ENCODE data around the gene AKAP12. TPM values are rescaled to one million over a fixed set of nuclear protein-coding genes. Genes with fewer than 3 reads are reported as not detected.

Gene AKAP12
- total RNA-seq, 1 donor from 2014 or later = 81.3 TPM

- no peaks in the 10 kb centered on the region for H3F3A ChIP-seq (ENCODE audit: low read depth)
- H3K27me3 ChIP-seq = no peaks in the 10 kb centered on the region
Observed at GRCh38 chr6:151199991-151200390, 39.8 kb upstream of the AKAP12 start.

DNA sequence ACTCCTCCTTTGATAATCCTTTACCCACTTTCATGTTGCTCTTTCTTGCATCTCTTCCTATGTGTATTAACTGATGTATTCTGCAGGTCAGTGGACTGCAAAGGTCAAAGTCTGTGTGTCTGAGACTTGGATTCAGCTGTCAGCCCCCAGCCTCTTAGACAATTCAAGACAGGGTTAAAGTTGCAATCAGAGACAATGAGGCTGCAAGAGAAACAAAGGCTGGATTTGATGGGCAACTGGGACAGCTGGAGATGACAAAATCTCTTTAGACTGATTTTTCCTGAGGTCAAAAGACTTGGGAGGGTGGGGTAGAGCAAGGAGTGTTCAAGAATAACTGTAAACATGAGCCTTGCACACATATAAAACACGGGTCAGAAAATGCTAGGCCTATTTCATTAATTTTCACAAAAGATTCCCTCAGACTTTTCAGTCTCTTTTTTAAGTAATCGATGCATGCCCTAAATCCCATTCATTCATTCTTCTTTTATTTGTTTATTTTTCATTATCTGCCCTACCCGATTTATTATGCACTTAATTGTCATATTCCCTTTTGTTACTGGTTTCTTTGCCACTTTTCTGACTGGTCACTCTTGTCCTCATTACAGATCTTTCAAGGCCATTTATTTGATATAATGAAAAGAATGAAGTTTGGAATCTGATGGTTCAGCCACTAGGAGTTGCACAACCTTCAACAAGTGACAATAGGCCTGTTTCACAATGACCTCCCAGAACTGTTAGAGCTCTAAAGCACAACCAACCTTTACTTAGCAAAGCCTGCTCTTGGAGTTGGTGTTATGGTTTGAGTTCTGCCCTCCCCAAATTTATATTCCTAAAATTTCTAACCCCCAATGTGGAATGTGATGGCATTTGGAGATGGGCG lies 33.8 kb upstream of the AKAP12 start:
- H3K27me3 ChIP-seq = no peaks in the 10 kb centered on the region
- H3K4me3 ChIP-seq = no peak overlapping the region
- no peaks in the 10 kb centered on the region for H3K36me3 ChIP-seq
- H3K4me1 ChIP-seq = peaks cover 8% of the 10 kb centered on the region
- TF ChIP-seq EZH2 (IDR thresholded peaks at IDR 0.05) = no peak
- TF ChIP-seq, protein P1, sequence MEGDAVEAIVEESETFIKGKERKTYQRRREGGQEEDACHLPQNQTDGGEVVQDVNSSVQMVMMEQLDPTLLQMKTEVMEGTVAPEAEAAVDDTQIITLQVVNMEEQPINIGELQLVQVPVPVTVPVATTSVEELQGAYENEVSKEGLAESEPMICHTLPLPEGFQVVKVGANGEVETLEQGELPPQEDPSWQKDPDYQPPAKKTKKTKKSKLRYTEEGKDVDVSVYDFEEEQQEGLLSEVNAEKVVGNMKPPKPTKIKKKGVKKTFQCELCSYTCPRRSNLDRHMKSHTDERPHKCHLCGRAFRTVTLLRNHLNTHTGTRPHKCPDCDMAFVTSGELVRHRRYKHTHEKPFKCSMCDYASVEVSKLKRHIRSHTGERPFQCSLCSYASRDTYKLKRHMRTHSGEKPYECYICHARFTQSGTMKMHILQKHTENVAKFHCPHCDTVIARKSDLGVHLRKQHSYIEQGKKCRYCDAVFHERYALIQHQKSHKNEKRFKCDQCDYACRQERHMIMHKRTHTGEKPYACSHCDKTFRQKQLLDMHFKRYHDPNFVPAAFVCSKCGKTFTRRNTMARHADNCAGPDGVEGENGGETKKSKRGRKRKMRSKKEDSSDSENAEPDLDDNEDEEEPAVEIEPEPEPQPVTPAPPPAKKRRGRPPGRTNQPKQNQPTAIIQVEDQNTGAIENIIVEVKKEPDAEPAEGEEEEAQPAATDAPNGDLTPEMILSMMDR (IDR thresholded peaks at IDR 0.05) = no peak
- no peak overlapping the region for H3K27ac ChIP-seq
- H4K20me1 ChIP-seq (ENCODE audit: low read depth) = no peaks in the 10 kb centered on the region
- H3K4me3 Mint-ChIP-seq = peak overlapping the region; percentile 25
- H3K9me3 Mint-ChIP-seq = peaks cover 7% of the 10 kb centered on the region
- no peaks in the 10 kb centered on the region for H3K9me3 ChIP-seq (ENCODE audit: low read depth)
- no peak overlapping the region for H2AFZ ChIP-seq (replicated peaks)
- no peaks in the 10 kb centered on the region for H3K79me2 ChIP-seq (ENCODE audit: low read depth)
- H3K27ac Mint-ChIP-seq = peak overlapping the region; percentile 67
- H3F3A ChIP-seq (ENCODE audit: low read depth) = no peaks in the 10 kb centered on the region
- peaks cover 1% of the 10 kb centered on the region for H3K36me3 Mint-ChIP-seq
- H3K4me1 Mint-ChIP-seq = peaks cover 30% of the 10 kb centered on the region
- H3K4me2 ChIP-seq = no peak overlapping the region
- peaks cover 7% of the 10 kb centered on the region for H3K27me3 Mint-ChIP-seq (ENCODE audit: insufficient read depth, low read depth)
- H3K9ac ChIP-seq = no peak overlapping the region
- peak; percentile 34 for DNase-seq (ENCODE audit: low spot score)

More at GRCh38 chr6:151199991-151200390, 39.8 kb upstream of the AKAP12 start:
- DNase-seq (ENCODE audit: low spot score) = no peak
- Histone ChIP-seq H3K79me2 (ENCODE audit: low read depth) (no peaks in the 10 kb centered on the region), H3K4me1 (no peaks in the 10 kb centered on the region), H3K36me3 (no peaks in the 10 kb centered on the region), H3K27ac (no peak overlapping the region), H3K4me3 (no peak overlapping the region), H3K9ac (no peak overlapping the region), H3K4me2 (no peak overlapping the region), H3K9me3 (ENCODE audit: low read depth) (no peaks in the 10 kb centered on the region), H2AFZ (replicated peaks) (no peak overlapping the region), H4K20me1 (ENCODE audit: low read depth) (no peaks in the 10 kb centered on the region)
- Mint-ChIP-seq H3K4me1 (peaks cover 11% of the 10 kb centered on the region), H3K27ac (no peak overlapping the region), H3K4me3 (no peak overlapping the region), H3K27me3 (ENCODE audit: insufficient read depth, low read depth) (peaks cover 4% of the 10 kb centered on the region), H3K9me3 (no peaks in the 10 kb centered on the region), H3K36me3 (no peaks in the 10 kb centered on the region)
- TF ChIP-seq, protein P1 (IDR thresholded peaks at IDR 0.05) = no peak
- TF ChIP-seq EZH2phosphoT487 (IDR thresholded peaks at IDR 0.05) (no peak), EZH2 (IDR thresholded peaks at IDR 0.05) (no peak)

DNA sequence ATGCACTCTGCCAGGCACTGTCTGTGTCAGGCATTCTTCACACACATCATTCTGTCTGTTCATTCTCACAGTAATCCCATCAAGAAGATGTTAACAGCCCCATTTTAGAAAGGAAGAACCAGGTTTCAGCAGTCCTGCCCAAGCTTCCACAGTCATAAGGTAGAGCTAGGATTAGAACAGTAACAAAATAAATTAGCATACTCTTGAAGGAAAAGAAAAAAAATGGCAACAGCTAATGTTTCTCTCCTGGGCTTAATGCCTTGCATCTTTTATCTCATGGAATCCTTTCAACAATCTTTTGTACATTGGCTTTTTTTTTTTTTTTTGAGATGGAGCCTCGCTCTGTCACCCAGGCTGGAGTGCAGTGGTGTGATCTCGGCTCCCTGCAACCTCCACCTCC lies 32.1 kb upstream of the AKAP12 start:
- H4K20me1 ChIP-seq (ENCODE audit: low read depth) = no peaks in the 10 kb centered on the region
- peaks cover 30% of the 10 kb centered on the region for H3K4me1 Mint-ChIP-seq
- H3K4me1 ChIP-seq = peaks cover 8% of the 10 kb centered on the region
- no peaks in the 10 kb centered on the region for H3K27me3 ChIP-seq
- H3K27me3 Mint-ChIP-seq (ENCODE audit: insufficient read depth, low read depth) = peaks cover 7% of the 10 kb centered on the region
- no peak overlapping the region for H3K4me2 ChIP-seq
- H3K4me3 ChIP-seq = no peak overlapping the region
- H3K79me2 ChIP-seq (ENCODE audit: low read depth) = no peaks in the 10 kb centered on the region
- no peak overlapping the region for H3K9ac ChIP-seq
- no peak overlapping the region for H3K27ac Mint-ChIP-seq
- H3F3A ChIP-seq (ENCODE audit: low read depth) = no peaks in the 10 kb centered on the region
- no peak overlapping the region for H3K4me3 Mint-ChIP-seq
- H3K36me3 ChIP-seq = no peaks in the 10 kb centered on the region
- TF ChIP-seq, protein P1 (IDR thresholded peaks at IDR 0.05) = no peak
- TF ChIP-seq EZH2phosphoT487 (IDR thresholded peaks at IDR 0.05) = no peak
- TF ChIP-seq EZH2 (IDR thresholded peaks at IDR 0.05) = no peak
- H3K36me3 Mint-ChIP-seq = peaks cover 5% of the 10 kb centered on the region
- H3K27ac ChIP-seq = no peak overlapping the region
- no peaks in the 10 kb centered on the region for H3K9me3 ChIP-seq (ENCODE audit: low read depth)
- H3K9me3 Mint-ChIP-seq = peaks cover 16% of the 10 kb centered on the region
- H2AFZ ChIP-seq (replicated peaks) = no peak overlapping the region
- DNase-seq (ENCODE audit: low spot score) = no peak
